HG03097 (cell line): ENCODE measurements around the gene TUT1.
"Not testable (repeated sequence)": the region's sequence is repeated elsewhere in the genome, so short reads cannot be mapped to it uniquely, and the experiment has no call there.

ENCODE experiments used
- ATAC-seq: cut with Tn5 transposase; IDR thresholded peaks from one replicate; pipeline ENCODE4 v1.9.1; 2021; ENCODE audit not compliant: unreplicated experiment, low FRiP score

The TUT1 gene, protein sequence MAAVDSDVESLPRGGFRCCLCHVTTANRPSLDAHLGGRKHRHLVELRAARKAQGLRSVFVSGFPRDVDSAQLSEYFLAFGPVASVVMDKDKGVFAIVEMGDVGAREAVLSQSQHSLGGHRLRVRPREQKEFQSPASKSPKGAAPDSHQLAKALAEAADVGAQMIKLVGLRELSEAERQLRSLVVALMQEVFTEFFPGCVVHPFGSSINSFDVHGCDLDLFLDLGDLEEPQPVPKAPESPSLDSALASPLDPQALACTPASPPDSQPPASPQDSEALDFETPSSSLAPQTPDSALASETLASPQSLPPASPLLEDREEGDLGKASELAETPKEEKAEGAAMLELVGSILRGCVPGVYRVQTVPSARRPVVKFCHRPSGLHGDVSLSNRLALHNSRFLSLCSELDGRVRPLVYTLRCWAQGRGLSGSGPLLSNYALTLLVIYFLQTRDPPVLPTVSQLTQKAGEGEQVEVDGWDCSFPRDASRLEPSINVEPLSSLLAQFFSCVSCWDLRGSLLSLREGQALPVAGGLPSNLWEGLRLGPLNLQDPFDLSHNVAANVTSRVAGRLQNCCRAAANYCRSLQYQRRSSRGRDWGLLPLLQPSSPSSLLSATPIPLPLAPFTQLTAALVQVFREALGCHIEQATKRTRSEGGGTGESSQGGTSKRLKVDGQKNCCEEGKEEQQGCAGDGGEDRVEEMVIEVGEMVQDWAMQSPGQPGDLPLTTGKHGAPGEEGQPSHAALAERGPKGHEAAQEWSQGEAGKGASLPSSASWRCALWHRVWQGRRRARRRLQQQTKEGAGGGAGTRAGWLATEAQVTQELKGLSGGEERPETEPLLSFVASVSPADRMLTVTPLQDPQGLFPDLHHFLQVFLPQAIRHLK

DNA sequence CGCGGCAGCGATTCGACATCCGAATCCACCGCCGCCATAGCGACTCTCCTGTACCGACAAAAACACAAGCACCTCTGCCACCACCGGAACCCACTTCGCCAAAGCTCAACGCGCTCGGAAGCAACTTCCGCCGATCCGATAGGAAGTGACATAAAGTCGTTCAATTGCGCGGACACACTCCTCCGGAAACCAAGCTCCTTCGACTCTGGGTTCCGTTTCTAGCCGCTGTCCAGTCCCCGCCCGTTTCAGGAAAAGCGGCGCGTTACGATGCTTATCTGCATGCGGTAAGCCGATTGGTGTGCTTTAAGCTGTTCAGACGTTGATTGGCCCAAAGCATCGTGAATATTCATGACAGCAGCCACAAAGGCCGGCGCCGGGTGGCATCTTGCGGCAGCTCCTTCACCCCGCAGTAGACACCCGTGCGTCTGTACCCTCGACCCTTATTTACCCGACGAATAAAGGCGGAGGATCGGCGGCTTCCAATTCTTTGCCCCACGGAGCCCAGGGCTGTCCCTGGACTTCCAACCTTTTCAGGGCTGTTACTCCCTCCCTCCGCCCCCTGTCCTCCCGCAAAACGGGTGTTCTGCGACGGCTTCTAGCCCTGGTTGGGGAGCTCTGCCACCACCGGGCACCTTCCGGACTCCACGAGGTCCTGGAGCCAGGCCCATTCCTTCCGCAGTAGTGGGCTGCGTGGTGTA is at the start of gene TUT1:
TSS of gene TUT1 (minus strand) at position 76 of the 698 bp plus-strand sequence. CDS start at position 38, 38 bp downstream.
- peak; percentile 80 for ATAC-seq

DNA sequence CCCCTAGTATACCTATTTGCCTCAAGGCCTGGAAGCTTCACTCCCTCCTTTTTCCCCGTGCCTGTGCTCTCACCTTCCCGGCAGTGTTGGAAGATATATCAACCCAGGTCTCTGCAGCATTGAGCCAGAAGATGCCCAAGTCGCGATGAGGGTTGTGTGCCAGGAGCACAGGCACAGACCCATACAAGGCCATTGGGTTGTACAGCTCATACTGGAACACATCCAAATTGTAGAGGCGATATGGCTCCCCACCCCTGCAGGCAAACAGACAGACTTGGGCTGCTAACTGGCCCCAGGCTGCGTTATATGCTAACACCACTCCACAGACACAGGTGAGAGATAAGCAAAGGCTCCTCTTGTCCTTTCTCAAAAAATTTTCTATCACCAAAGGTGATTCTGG is 41.2 kb upstream of the TUT1 start:
- no peak for ATAC-seq

DNA sequence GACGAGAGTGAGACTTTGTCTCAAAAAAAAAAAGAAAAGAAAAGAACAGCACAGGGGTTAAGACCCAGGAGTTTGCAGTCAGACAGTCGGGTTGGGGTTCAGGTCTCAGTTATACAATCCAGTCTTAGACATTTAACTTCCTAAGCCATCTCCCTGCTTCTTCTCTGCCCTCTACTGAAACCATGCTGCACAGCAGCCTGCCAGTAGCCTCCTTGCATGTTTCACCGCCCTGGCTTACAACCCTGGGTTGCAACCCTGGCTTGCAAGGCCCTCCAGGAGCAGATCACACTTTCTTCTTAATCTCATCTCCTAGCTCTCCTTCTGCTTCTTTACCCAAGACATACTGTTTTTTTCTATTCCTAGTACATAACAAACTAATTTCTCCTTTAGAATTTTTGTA is 36.4 kb upstream of the TUT1 start:
- ATAC-seq: no peak

DNA sequence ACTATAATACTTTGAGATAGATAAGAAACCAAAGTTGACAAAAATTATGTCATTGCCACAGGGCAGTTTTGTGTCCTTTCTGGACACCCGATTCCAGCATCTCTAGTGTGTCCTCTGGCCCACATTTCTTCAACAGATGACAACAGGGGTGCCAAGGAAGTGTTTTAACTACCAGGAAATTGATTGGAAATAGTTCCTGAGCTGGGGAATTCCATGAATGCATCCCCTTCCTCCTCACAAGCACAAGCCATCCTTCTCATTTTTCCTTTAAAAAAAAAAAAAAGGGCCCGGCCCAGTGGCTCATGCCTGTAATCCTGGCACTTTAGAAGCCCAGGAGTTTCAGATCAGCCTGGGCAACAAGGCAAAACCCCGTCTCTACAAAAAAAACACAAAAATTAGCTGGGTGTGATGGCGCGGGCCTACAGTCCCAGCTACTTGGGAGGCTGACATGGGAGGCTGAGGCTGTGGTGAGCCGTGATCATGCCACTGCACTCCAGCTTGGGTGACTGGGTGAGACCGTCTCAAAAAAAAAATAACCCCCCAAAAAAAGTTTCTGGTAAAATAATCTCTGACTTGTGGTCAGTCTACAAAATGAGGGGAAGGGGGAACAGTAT is 31.3 kb upstream of the TUT1 start:
- no peak for ATAC-seq

DNA sequence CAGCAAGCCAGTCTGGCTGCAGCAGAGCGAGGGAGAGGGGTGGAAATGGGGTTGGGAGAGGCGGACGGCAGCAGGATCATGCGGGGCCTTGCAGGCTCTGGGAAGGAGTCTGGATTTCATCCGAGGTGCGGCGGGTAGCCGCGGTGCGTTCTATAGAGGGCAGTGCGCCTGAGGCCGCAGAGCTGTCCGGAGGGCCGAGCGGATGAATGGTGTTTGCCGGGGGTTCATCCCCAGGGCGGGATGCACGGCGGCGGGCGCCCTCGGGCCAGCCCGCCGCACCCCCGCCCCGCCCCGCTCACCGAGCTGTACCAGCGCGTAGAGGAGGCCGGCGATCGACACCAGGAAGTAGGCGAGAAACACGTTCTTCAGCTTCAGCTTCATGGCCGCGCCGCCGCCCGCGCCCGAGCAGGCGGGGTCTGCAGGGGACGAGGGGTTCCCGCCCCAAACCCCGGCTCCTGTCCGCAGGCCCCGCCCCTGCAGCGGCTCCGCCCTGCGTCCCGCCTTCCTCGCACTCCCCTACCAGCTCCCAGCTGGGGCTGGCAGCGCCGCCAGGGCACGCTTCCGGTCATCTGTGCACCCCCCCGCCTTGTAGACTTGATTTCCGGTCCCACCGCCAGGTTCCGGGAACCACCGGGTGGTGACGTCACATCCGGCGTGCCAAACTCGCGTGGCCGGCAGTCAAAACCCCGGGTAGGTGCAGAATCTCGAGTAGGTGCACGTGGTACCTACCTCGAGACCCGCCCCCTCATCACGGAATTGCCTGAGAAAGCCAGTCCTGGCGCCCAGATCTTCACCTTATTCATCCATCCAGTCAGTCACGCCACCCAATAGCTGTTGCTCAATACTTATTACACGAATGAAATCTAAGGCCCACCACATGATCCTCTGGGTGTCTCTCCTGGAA is 30.5 kb upstream of the TUT1 start, which contains the start of gene B3GAT3:
TSS of gene B3GAT3 (minus strand) at position 420 of the 904 bp plus-strand sequence. CDS start at position 381, 39 bp downstream.
- peak; percentile 95 for ATAC-seq

DNA sequence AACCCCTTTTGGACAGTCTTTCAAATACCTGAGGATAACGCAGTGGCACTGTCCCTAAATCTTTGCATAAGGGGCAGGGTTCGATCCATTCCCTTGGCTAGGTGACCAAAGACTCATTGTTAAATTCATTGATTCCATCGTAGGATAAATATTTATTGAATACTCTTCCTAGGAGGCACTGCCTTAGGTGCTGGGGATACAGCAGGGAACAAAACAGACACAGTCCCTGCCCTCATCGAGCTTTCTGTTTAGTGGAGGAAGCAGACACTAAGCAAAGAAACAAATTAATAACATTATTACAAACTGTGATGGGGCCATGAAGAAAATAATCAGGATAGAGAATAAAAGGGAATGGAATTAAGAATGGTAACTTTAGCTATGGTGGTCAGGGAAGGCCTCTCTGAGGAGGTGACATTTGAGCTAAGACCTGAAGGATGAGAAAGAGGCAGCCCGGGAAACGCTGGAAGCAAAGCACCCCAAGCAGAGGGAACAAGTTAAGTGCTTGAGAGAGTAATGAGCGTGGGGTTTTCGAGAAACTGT is 29.8 kb upstream of the TUT1 start:
- no peak for ATAC-seq

DNA sequence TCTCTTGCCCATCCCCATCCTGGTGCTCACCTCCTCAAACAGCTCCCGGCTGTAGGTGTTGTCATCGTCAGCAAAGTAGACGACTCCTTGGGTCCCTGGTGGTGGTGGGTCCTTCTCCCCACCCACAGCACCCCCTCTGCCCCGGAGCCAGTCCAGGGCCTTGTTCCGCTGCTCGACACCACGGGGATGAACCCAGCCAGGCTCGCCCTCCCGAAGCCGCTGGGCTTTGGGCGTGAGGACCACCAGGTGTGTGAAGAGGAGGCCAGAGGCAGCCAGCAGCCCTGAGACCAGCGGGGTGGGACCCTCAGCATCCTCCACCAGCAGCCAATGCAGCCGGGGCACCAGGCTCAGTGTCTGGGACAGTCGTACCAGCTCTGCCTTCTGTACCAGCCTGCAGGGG is 25.6 kb upstream of the TUT1 start:
- ATAC-seq: not testable (repeated sequence)

DNA sequence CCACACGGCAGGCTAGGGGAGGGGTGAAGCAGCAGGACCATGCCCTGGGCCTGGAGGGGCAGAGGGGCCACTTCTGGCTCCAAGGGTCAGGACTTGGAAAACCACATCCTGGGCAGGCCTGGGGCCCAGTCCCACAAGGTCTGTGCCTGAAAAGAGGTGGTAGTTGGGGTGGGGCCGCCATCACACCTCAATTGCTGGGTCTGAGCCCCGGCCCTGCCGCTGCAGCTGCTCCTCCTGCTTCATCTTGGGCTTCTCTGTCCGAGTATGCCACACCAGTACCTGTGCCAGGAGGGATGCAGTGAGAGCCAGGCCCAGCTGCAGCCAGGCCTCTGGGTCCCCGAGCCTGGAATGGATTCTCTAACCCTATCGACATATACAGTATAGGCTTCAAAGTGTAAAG is 24.2 kb upstream of the TUT1 start:
- no peak for ATAC-seq

DNA sequence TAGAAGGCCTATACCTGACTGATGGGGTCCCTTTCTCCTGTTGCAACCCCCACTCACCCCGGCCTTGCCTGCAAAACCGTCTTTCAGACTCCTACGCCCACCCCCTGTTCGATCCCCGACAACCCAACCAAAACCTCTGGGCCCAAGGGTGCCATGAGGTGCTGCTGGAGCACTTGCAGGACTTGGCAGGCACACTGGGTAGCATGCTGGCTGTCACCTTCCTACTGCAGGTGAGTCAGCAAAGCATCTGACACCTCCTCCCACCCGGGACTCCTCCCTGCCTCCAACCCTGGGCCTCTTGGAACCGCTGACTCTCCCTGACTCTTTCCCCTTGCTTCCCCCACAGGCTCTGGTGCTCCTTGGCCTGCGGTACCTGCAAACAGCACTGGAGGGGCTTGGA is 23.0 kb upstream of the TUT1 start:
- ATAC-seq: no peak

DNA sequence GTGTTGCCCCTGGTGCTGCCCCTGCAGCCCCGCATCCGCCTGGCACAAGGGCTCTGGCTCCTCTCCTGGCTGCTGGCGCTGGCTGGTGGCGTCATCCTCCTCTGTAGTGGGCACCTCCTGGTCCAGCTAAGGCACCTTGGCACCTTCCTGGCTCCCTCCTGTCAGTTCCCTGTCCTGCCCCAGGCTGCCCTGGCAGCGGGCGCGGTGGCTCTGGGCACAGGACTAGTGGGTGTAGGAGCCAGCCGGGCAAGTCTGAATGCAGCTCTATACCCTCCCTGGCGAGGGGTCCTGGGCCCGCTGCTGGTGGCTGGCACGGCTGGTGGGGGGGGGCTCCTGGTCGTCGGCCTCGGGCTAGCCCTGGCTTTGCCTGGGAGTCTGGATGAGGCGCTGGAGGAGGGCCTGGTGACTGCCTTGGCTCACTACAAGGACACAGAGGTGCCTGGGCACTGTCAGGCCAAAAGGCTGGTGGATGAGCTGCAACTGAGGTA is 22.0 kb upstream of the TUT1 start:
- ATAC-seq: no peak

DNA sequence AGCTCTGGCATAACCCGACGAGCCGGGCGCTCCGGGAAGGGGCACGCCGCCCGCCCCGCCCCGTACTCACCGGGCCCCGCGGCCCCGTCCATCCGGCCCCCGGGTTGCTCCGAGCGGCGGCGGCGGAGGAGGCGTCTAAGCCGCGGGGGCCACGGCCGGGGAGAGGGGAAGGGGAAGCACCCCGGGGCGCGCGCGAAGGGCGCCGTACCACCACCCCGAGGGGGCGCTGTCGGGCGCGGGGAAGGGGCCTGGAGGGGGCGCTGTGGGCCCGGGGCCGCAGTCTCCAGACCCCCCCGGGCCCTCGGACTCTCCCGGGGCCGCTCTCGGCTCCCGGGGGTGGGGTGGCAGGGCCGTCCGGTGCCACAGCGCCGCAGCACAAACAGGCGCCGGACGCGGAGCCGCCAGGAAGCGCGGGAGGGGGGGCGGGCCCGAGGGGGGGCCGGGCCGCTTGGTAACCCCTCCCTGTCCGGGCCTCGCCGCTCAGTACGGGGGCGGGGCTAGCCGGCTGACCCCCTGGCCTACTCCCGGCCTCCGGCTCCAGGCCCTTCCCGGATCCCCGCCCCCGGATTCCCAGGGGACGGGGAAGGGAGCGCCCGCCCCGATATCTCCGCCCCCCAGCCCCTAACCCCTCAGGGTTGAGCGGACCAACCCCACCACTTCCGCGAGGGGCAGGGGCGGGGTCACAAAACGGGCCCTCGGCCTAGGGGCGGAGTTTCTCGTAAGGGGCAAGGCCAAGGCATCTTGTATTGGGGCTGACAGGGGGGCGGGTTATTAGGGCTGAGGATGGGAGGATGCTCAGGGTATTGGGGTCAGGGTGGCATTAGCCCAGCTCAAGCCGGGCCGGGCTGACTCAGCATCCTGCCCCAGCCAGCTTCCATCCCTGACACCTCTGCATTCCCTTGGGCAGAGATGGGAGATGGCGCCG is 21.3 kb upstream of the TUT1 start, which contains the start of the genes EML3 and ROM1:
TSS of gene EML3 (minus strand) at position 410 of the 925 bp plus-strand sequence. CDS start at position 92, 318 bp downstream.
TSS of gene ROM1 (plus strand) at position 892 of the 925 bp plus-strand sequence. CDS start at position 917, 25 bp downstream.
- peak; percentile 49 for ATAC-seq

DNA sequence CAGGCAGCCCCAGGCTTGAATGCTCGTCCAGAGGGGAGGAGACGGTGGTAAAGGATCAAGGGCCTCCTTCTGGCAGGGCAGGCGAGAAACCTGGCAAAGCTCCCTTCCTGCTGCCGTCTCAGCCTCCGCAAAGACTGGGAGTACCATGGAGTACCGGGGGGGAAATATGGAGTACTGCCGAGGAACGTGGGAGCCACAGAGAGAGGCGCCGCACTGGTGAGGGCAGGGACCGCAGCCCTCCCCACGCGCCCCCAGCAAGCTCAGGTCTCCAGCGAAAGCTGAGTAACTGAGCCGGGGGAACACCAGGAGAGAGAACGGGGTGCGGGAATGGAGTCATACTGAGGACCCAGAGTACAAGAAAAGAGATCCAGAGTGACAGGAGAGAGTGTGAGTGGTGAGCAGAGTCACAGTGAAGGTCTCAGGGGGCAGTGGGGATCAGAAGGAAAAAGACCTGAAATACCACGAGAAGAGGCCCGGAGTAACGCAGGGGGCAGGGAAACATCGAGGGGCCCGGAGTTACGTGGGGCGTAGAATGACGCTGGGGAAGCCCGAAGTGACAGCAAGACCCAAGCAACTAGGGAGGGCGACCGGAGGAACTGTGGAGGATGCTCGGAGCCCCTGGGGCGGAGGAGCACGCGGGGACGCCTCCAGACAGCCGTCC is 20.5 kb upstream of the TUT1 start:
- ATAC-seq: peak; percentile 7

DNA sequence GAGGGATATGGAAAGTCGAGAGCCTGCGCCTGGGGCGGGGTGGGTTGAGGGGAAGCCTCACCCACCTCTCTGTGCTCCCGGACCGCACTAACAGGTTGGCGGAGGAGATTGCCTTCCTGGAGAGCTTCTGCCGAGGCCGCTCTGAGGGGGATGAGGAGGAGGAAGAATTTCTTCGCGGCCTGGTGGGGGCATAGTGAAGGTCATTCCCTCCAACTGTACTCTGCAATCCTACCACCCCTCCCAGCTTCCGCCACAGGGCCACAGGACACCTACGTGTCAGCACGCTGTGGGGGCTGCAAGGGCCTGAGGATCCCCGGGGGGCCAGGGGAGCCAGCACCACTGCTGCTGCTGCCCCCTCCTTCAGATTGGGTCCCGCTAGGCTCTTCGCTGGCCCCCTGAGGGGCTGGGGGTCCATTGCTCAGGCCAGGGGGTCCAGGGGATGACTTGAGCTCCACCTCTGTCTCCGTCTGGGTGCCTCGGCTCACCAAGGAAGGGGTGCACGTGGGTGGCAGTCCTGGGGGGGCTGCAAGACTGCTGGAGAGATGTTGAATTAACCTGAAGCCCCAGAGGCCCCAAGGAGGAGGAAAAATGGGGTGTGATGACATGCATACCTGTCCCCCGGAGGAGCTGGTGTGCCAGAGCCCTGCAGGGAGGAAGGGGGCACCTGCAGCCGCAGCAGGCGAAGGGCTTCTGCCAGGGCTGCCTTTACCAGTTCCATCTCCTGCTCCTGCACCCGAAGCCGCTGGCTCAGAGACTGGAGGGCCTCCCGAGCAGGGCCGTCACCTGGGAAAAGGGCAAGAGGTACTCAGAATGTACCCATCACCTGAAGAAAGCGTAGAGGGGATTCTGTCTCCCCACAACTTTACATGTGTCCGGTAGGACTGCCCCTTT is 19.7 kb upstream of the TUT1 start:
- no peak for ATAC-seq

DNA sequence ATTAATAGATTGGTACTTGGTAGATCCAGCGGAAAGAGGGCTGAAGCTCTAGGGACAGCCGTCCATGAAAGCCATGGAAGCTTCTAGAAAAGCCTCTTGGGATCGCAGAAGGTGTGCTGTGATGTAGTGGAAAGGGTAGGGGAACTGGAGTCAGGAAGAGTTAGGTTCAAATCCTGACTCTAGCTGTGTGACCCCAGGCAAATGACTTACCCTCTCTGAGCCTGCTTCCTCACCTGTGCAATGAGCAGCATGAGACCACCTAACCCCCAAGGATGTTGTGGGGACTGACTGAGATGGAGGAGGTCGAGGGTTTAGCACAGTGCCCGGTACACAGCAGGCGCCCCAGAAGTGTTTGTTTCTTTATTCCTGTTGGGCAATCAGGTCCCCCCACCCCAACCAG is 19.1 kb upstream of the TUT1 start:
- no peak for ATAC-seq

DNA sequence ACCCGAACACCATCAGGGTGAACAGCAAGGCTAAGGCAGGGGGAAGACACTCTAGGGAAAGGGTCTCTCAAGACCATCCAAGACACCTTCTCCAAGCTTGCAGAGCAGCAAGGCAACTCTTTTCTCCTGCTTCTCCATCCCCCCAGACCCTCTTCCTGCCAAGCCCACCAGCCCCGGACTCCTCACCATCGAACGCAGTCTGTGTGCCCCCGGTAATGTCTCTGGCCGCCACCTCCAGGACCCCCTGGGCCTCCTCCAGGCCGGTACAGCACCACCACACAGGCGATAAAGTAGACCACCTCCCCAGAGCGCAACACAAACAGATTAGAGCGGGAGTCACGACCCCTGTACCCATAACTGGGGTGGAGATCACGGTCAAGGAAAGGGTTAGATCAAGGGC is 17.5 kb upstream of the TUT1 start:
- no peak for ATAC-seq

DNA sequence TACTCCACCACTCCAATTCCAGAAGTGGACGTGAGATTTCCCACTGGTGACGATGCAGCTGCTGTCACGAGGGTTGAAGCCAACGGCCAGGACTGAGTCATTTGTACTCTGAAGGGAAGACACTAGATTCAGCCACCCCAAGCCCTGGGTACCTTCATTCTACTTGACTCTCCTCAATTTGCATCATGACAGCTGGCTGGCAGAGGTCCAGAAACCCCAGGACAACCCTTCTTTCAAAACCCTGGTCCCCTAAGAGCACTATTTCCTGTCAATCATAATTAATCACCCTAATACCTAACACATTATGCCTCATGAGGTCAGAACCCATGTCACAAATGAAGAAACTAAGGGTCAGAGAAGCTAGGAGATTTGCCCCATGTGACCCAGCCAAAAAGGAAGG is 16.4 kb upstream of the TUT1 start:
- no peak for ATAC-seq
